Activated CD8-positive, alpha-beta T cell treated with anti-CD3 and anti-CD28 coated beads, Interleukin-2, amount 10 ng/mL, durations not matched to agents 7 days and 5 days (primary cell): ENCODE data around the gene GBP5. TPM values are rescaled to one million over a fixed set of nuclear protein-coding genes. Genes with fewer than 3 reads are reported as not detected.

Experiments used
- total RNA-seq, 2 experiments: library from RNA; stranded (reverse); gene quantifications; one replicate each; pipeline ENCODE4 v1.2.3, GENCODE V29; 2021

Gene GBP5
- total RNA-seq, 2 experiments from 2014 or later = 261 TPM

Other genes starting within 250 kb of the GBP5 start
- gene GBP3, start 250.0 kb downstream of the GBP5 start, total RNA-seq = 10 to 100 TPM; 16.7 to 18.9 TPM
- 100 to 1,000 TPM; 146 to 147 TPM for gene GBP1, start 207.7 kb downstream of the GBP5 start, total RNA-seq
- gene GBP2, start 146.7 kb downstream of the GBP5 start, total RNA-seq = 10 to 100 TPM; 95.8 to 97.4 TPM
- gene GBP7, start 96.9 kb downstream of the GBP5 start, total RNA-seq = under 1 TPM; 0.11 to 0.26 TPM
- 10 to 100 TPM; 51.0 to 60.7 TPM for gene GBP4, start 73.9 kb downstream of the GBP5 start, total RNA-seq
- gene GBP6, start 91.2 kb upstream of the GBP5 start, total RNA-seq = under 1 TPM; 0.10 to 0.16 TPM